ENCODE measurements around the gene IFRD2. TPM values are rescaled to one million over a fixed set of nuclear protein-coding genes. Genes with fewer than 3 reads are reported as not detected.

The IFRD2 gene
- total RNA-seq, 1 donor from 2014 or later = 54.2 TPM

GRCh38 chr3:50324351-50325112 lies 32.3 kb upstream of the IFRD2 start:
- TF ChIP-seq, protein P1, sequence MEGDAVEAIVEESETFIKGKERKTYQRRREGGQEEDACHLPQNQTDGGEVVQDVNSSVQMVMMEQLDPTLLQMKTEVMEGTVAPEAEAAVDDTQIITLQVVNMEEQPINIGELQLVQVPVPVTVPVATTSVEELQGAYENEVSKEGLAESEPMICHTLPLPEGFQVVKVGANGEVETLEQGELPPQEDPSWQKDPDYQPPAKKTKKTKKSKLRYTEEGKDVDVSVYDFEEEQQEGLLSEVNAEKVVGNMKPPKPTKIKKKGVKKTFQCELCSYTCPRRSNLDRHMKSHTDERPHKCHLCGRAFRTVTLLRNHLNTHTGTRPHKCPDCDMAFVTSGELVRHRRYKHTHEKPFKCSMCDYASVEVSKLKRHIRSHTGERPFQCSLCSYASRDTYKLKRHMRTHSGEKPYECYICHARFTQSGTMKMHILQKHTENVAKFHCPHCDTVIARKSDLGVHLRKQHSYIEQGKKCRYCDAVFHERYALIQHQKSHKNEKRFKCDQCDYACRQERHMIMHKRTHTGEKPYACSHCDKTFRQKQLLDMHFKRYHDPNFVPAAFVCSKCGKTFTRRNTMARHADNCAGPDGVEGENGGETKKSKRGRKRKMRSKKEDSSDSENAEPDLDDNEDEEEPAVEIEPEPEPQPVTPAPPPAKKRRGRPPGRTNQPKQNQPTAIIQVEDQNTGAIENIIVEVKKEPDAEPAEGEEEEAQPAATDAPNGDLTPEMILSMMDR (IDR thresholded peaks at IDR 0.05) = peak; percentile 86
- no peaks in the 10 kb centered on the region for H3K36me3 Mint-ChIP-seq (ENCODE audit: unreplicated experiment)
- no peaks in the 10 kb centered on the region for H3K27me3 Mint-ChIP-seq (ENCODE audit: unreplicated experiment)

GRCh38 chr3:50323614-50324199 lies 31.5 kb upstream of the IFRD2 start:
- H3K4me1 Mint-ChIP-seq (ENCODE audit: unreplicated experiment) = peaks cover 37% of the 10 kb centered on the region
- no peak overlapping the region for H3K4me3 Mint-ChIP-seq (ENCODE audit: unreplicated experiment)
- TF ChIP-seq, protein P1 (IDR thresholded peaks at IDR 0.05) = no peak
- no peaks in the 10 kb centered on the region for H3K9me3 Mint-ChIP-seq (ENCODE audit: unreplicated experiment)
- no peaks in the 10 kb centered on the region for H3K36me3 Mint-ChIP-seq (ENCODE audit: unreplicated experiment)
- no peaks in the 10 kb centered on the region for H3K27me3 Mint-ChIP-seq (ENCODE audit: unreplicated experiment)
- DNase-seq (ENCODE audit: extremely low spot score, unreplicated experiment) = no peak
- no peak overlapping the region for H3K27ac Mint-ChIP-seq (ENCODE audit: unreplicated experiment)

More at GRCh38 chr3:50324351-50325112, 32.3 kb upstream of the IFRD2 start:
- H3K27ac Mint-ChIP-seq (ENCODE audit: unreplicated experiment) = no peak overlapping the region
- peak; percentile 92 for DNase-seq (ENCODE audit: extremely low spot score, unreplicated experiment)
- H3K4me3 Mint-ChIP-seq (ENCODE audit: unreplicated experiment) = no peak overlapping the region
- H3K9me3 Mint-ChIP-seq (ENCODE audit: unreplicated experiment) = no peaks in the 10 kb centered on the region
- peaks cover 35% of the 10 kb centered on the region for H3K4me1 Mint-ChIP-seq (ENCODE audit: unreplicated experiment)

DNA sequence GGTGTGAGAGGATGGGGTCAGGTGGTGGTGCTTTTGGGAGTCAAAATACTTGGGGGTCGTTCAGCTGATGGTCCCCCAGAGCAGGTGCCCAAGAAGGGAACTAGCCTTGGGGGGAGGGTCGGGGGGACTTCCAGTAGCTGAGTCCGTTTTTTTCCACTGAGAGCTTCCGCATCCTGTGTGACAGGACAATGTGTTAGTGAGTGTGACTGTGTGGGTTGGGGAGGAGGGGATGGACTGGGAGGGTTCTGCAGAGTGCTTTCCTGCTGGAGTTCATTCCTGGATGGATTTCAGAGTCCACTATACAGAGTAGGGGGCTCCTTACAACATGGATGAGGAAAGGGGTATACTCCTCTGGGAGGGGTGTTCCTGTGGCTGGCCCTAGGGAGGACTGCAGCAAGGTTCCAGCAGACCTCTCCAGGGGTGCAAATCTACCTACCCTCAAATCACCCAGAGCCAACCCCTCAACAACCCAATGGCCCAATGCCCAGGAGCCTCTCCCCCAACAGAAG lies 30.9 kb upstream of the IFRD2 start:
- TF ChIP-seq, protein P1 (IDR thresholded peaks at IDR 0.05) = no peak
- peak overlapping the region; percentile 16 for H3K4me3 Mint-ChIP-seq (ENCODE audit: unreplicated experiment)
- no peaks in the 10 kb centered on the region for H3K27me3 Mint-ChIP-seq (ENCODE audit: unreplicated experiment)
- no peaks in the 10 kb centered on the region for H3K36me3 Mint-ChIP-seq (ENCODE audit: unreplicated experiment)
- peaks cover 35% of the 10 kb centered on the region for H3K4me1 Mint-ChIP-seq (ENCODE audit: unreplicated experiment)
- DNase-seq (ENCODE audit: extremely low spot score, unreplicated experiment) = no peak
- no peaks in the 10 kb centered on the region for H3K9me3 Mint-ChIP-seq (ENCODE audit: unreplicated experiment)
- H3K27ac Mint-ChIP-seq (ENCODE audit: unreplicated experiment) = no peak overlapping the region

GRCh38 chr3:50322386-50323091 lies 30.3 kb upstream of the IFRD2 start, which contains the start of gene HYAL2:
Gene HYAL2 (minus strand): TSS chr3:50322745. CDS start chr3:50320489, 2,256 bp downstream.
- Mint-ChIP-seq H3K4me3 (ENCODE audit: unreplicated experiment) (peak within 1 kb of the TSS; percentile 82), H3K36me3 (ENCODE audit: unreplicated experiment) (no peaks in the 10 kb centered on the region), H3K27me3 (ENCODE audit: unreplicated experiment) (no peaks in the 10 kb centered on the region), H3K9me3 (ENCODE audit: unreplicated experiment) (no peaks in the 10 kb centered on the region), H3K4me1 (ENCODE audit: unreplicated experiment) (peaks cover 33% of the 10 kb centered on the region), H3K27ac (ENCODE audit: unreplicated experiment) (peak within 1 kb of the TSS; percentile 99)
- no peak for DNase-seq (ENCODE audit: extremely low spot score, unreplicated experiment)
- TF ChIP-seq, protein P1 (IDR thresholded peaks at IDR 0.05) = no peak

- no peaks in the 10 kb centered on the region for H3K36me3 Mint-ChIP-seq (ENCODE audit: unreplicated experiment)
- H3K27me3 Mint-ChIP-seq (ENCODE audit: unreplicated experiment) = no peaks in the 10 kb centered on the region
- TF ChIP-seq, protein P1 (IDR thresholded peaks at IDR 0.05) = no peak
- DNase-seq (ENCODE audit: extremely low spot score, unreplicated experiment) = no peak
- H3K27ac Mint-ChIP-seq (ENCODE audit: unreplicated experiment) = no peak overlapping the region
- no peak overlapping the region for H3K4me3 Mint-ChIP-seq (ENCODE audit: unreplicated experiment)
- H3K4me1 Mint-ChIP-seq (ENCODE audit: unreplicated experiment) = peaks cover 30% of the 10 kb centered on the region
- no peaks in the 10 kb centered on the region for H3K9me3 Mint-ChIP-seq (ENCODE audit: unreplicated experiment)
These were observed 29.8 kb upstream of the IFRD2 start for GRCh38 chr3:50322115-50322385.

All from osteocyte (in vitro differentiated cells).